Activated CD8-positive, alpha-beta memory T cell treated with anti-CD3 and anti-CD28 coated beads, Interleukin-2, amount 50 U/mL, for 1 hour (primary cell): ENCODE results near the gene TSGA10IP.

ENCODE experiments used
- DNase-seq: peaks from one replicate; pipeline ENCODE4 v3.0.0-alpha.2; 2020; ENCODE audit errors: extremely low read depth

Gene TSGA10IP

GRCh38 chr11:65976216-65977176 is 31.2 kb downstream of the TSGA10IP start:
- no peak for DNase-seq

DNA sequence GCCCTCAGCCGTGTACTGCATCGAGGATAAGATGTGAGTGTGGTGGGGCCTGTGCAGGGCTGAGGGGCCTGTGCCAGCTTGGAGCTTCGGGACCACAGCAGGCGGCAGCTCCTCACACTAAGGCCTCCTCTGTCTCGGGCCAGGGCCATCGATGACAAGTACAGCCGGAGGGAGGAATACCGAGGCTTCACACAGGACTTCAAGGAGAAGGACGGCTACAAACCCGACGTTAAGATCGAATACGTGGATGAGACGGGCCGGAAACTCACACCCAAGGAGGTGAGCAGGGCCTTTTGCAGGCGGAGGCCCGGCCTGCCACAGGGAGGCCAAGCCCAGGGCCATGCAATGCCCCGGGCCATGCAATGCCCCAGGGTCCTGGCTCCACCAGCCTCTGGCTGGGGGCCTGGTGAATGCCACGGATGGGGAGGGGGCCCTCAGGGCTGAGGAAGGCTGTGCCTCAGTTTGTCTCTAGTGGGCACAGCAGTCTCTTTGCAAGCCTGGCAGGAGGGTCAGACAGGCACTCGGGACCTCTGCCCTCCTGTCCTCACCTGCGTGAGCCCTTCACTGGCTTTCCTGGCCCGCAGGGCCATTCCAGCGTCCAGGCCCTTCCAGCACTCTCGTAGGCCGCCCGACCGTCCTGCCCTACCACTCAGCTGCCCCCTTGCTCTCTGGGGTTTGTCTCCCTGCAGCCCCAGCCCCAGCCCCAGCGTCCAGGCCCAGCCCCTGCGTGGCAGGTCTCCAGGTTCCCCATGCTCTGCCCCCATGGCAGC is 32.5 kb downstream of the TSGA10IP start:
- no peak for DNase-seq

GRCh38 chr11:65978391-65979238 is 33.3 kb downstream of the TSGA10IP start:
- no peak for DNase-seq

DNA sequence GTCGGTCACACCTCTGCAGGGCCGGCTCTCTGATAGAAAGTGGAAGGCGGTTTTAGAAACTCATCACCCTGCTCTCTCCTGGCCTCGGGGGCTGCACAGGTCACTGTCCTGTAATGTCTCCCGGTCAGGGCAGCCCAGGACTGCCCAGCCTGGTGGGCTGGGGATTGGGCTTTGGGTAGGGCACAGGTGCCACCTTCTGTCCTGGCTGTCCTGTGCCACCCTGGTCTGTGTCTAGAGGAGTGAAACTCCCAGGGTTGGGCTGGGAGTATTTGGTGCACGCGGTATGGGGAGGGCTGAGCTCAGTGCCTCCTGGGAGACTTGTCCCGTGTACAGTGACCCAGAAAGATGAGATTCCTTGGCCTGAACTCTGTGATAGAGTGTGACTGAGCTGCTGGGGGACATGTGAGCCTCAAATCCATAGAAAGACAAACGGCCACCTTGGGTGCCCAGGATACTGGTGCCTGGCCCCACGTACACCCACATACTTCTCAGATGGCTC is 34.0 kb downstream of the TSGA10IP start:
- no peak for DNase-seq

GRCh38 chr11:65981101-65981740 is 35.9 kb downstream of the TSGA10IP start:
- no peak for DNase-seq

- no peak for DNase-seq
These were observed 36.9 kb downstream of the TSGA10IP start for GRCh38 chr11:65981972-65982823.

DNA sequence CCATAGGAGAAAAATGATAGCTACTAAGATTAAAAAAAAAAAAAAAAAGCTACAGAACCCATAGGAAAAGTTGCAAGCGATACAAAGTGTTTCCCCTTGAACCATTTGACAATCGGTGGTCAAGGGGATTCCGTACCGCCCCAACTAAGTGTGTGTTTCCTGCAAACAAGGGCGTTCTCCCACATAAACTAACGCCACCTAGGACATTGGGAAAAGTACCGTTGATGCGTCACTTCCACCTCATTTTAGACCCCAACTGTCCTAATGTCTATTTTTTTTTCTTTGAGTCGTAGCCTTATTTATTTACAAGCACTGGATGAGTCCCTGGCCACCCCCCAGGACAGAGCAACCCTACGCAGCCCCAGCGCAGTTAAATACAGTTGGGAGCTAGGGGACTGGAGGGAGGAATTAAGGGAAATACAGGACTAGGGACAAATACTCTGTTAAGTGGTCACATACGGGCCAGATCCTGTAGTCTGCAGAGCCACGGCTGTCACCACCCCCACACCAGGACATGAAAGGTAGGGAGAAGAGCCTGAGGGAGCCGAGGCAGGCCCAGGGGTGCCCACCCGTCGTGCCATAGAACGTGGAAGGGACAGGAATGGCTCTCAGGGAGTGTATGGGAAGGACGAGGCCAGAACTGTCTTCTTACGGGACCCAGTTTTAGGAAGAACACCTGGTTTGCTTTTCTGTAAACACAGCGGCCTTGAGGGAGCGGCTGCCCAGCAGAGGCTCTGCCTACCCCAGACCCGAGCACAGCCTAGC is 37.7 kb downstream of the TSGA10IP start:
- DNase-seq = no peak

- no peak for DNase-seq
These were observed 38.3 kb downstream of the TSGA10IP start for GRCh38 chr11:65983589-65983987.

- DNase-seq = no peak
These were observed 42.1 kb downstream of the TSGA10IP start for GRCh38 chr11:65987336-65987735.

GRCh38 chr11:65988791-65989592 is 43.7 kb downstream of the TSGA10IP start:
- DNase-seq = peak; percentile 86

- no peak for DNase-seq
These were observed 46.8 kb downstream of the TSGA10IP start for GRCh38 chr11:65992056-65992455.

- DNase-seq = no peak
These were observed 52.0 kb downstream of the TSGA10IP start for GRCh38 chr11:65997286-65997685.

- peak; percentile 86 for DNase-seq
These were observed 56.8 kb downstream of the TSGA10IP start, which contains the start of the genes BANF1 and EIF1AD for GRCh38 chr11:66001942-66002647. Gene BANF1 (plus strand): TSS chr11:66002503. CDS start chr11:66003251, 748 bp downstream. Gene EIF1AD (minus strand): TSS chr11:66002157. CDS start chr11:66000389, 1,768 bp downstream.

DNA sequence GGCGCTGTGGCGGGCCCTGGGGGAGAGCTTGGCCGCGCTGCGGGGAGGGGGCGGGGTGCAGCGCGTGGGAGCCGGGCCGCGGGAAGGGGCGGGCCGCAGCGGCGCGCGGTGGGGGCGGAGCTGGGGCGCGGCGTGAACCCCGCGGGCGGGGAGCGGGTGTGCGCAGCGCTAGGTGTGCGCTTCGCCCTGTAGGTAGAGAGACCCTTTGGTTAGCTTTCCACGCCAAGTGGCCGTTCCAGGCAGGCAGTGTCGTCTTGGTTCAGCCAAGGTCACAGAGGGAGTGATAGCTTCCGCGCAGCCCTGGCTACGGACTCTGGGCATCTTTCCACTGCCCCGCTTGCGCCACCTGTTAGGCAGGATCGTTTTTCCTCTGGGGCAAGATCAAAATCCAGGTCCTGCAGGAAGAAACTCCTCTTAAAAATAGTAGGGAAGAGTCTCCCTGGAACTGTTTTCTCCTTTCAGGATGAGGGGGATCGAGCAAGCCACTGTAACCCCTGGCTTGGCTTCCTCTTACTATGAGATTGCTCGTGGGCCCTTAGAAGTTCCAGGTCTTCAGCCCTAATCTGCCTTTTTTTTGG is 57.5 kb downstream of the TSGA10IP start:
- DNase-seq = no peak

GRCh38 chr11:66003291-66003690 is 58.0 kb downstream of the TSGA10IP start:
- no peak for DNase-seq

DNA sequence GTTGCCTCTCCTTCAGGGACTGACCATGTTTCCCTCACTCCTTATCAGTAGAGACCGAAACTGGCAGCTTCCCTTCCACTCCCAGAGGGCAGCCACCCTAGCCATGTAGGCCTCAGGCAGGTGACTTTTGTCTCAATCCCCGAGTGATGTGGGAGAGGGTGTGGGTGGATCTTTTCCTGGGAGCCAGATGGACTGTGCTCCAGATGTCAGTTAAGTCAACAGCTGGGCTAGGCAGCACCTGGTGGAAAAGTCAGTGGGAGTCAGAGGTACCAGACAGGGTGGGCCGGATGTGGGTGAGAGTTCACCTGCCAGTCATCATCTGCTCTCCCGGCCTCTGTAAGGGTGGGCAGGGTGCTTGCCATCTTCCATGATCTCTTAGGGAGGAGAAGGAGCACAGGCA is 58.9 kb downstream of the TSGA10IP start:
- DNase-seq = no peak

DNA sequence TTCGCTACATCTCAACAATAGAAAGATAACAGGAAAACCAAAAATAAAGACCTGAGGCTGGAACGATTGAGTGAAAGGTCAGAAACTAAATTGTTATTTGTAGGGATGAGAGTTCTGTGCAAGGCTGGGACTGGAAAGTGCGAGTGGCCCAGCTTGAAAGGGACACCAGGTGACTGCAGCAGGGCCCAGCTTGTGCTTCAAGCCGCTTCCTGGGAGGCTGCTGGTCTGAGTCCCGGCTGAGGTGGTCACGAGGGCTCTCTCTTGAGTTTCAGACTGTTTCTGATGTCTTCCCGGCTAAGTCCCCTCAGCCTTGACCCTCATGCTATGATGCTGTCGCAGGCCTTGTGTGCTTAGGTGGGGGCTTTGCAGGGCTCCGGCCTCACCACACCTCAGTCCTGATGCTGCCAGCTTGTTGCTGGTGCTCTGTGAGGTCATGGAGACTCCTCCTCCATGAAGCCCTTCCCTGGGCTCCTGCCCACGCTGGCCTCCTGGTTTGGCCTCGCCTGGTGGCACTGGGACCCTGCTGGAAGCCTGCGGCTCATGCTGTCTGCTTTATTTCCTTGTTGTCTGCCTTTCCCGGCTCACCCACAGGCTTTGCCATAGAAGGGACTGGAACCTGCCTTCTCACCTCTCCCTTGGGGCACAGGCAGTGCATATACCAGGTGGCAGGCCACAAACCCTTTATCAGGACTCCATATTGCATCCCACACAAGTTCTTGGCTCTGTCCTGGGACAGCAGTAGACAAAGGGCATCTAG is 61.0 kb downstream of the TSGA10IP start:
- DNase-seq = no peak
